Mucosa of descending colon (tissue), 3 donors: ENCODE measurements around the gene C4B. TPM values are rescaled to one million over a fixed set of nuclear protein-coding genes. Genes with fewer than 3 reads are reported as not detected.

ENCODE experiments used
- ATAC-seq: fragments of 200-7000 bp; cut with Tn5 transposase; one replicate; pipeline ENCODE4 v1.9.1; 2020; ENCODE audit warnings: mild to moderate bottlenecking, moderate library complexity
- DNase-seq, 3 donors: peaks; one replicate each; pipeline ENCODE4 v3.0.0-alpha.2; 2020
- H3K36me3 ChIP-seq: fragments of 200-600 bp; one replicate; pipeline ENCODE4 v1.8.0; 2021; ENCODE audit warnings: low read depth, mild to moderate bottlenecking
- H3K4me1 ChIP-seq: fragments of 200-600 bp; one replicate; pipeline ENCODE4 v1.8.0; 2021; ENCODE audit warnings: low read depth, mild to moderate bottlenecking
- H3K4me3 ChIP-seq: fragments of 200-600 bp; one replicate; pipeline ENCODE4 v1.8.0; 2021; ENCODE audit warnings: mild to moderate bottlenecking
- H3K9me3 ChIP-seq: fragments of 200-600 bp; one replicate; pipeline ENCODE4 v1.8.0; 2021; ENCODE audit warnings: mild to moderate bottlenecking
- CTCF ChIP-seq: fragments of 200-600 bp; IDR thresholded peaks from one replicate; pipeline ENCODE4 v1.8.0; 2022; ENCODE audit warnings: antibody characterized with exemption, mild to moderate bottlenecking
- intact Hi-C, 2 donors: fragments of 100-400 bp; cut with DNase I in 1 of 2; cut with micrococcal nuclease in 1 of 2; formaldehyde crosslinking; loops; one replicate each; pipeline versions ENCODE4 v1.11.0 to v1.11.1; 2022; cut with DNase I, micrococcal nuclease
- total RNA-seq, 3 donors: library from RNA; stranded (reverse); fragmentation: NEBNext Ultra II Directional in 2 of 3; extraction: Animal tissue kit (Norgen Biotek cat#: 25700) in 2 of 3; gene quantifications; one replicate each; pipeline versions ENCODE4 v1.2.1 to v1.2.4, GENCODE V29; 2021 to 2023
- donor health status: DM: no; HTN: no; CAD: no; lungs with moderate emphysema.
- donor health status: DM: no; HTN: no; CAD: no.
- donor health status: DM: no; HTN: yes; CAD: no.

The C4B gene
- total RNA-seq, 3 donors from 2014 or later, result 9.2 to 175 (median 51.0) TPM

GRCh38 chr6:32075781-32076180, 61.2 kb downstream of the C4B start:
- H3K4me3 ChIP-seq, result no peak overlapping the region
- TF ChIP-seq CTCF, result no peak
- no peaks in the 10 kb centered on the region for H3K9me3 ChIP-seq
- intact Hi-C loops, result no loop called here
- H3K4me1 ChIP-seq, result no peaks in the 10 kb centered on the region
- no peaks in the 10 kb centered on the region for H3K36me3 ChIP-seq
- DNase-seq (peak in 1 of 3 donors; percentile 20), ATAC-seq (no peak)

- Histone ChIP-seq H3K36me3 (no peaks in the 10 kb centered on the region), H3K4me1 (no peaks in the 10 kb centered on the region), H3K4me3 (no peak overlapping the region), H3K9me3 (no peaks in the 10 kb centered on the region)
- ATAC-seq, result no peak
- DNase-seq, result peak in 1 of 3 donors; percentile 27
- TF ChIP-seq CTCF, result no peak
- intact Hi-C loops, result no loop called here
Measured at GRCh38 chr6:32076321-32076809, 61.8 kb downstream of the C4B start.

GRCh38 chr6:32079566-32080290, 65.1 kb downstream of the C4B start:
- Histone ChIP-seq H3K9me3 (no peaks in the 10 kb centered on the region), H3K4me3 (no peak overlapping the region), H3K36me3 (no peaks in the 10 kb centered on the region), H3K4me1 (no peaks in the 10 kb centered on the region)
- no peak for TF ChIP-seq CTCF
- ATAC-seq (no peak), DNase-seq (no peak)
- intact Hi-C loops, result no loop called here

GRCh38 chr6:32081168-32081990, 66.8 kb downstream of the C4B start:
- no peaks in the 10 kb centered on the region for H3K4me1 ChIP-seq
- peak; percentile 27 to 79 (median 43) for DNase-seq
- no peaks in the 10 kb centered on the region for H3K9me3 ChIP-seq
- ATAC-seq, result peak; percentile 56
- TF ChIP-seq CTCF, result no peak
- intact Hi-C loops, result no loop called here
- no peaks in the 10 kb centered on the region for H3K36me3 ChIP-seq
- no peak overlapping the region for H3K4me3 ChIP-seq

GRCh38 chr6:32082478-32082877, 67.9 kb downstream of the C4B start:
- DNase-seq (no peak), ATAC-seq (no peak)
- H3K4me3 ChIP-seq, result no peak overlapping the region
- no peak for TF ChIP-seq CTCF
- H3K9me3 ChIP-seq, result no peaks in the 10 kb centered on the region
- intact Hi-C loops, result no loop called here
- peaks cover 6% of the 10 kb centered on the region for H3K4me1 ChIP-seq
- H3K36me3 ChIP-seq, result no peaks in the 10 kb centered on the region
